ENCODE measurements around the gene SYT1.

- TF ChIP-seq, protein P1, sequence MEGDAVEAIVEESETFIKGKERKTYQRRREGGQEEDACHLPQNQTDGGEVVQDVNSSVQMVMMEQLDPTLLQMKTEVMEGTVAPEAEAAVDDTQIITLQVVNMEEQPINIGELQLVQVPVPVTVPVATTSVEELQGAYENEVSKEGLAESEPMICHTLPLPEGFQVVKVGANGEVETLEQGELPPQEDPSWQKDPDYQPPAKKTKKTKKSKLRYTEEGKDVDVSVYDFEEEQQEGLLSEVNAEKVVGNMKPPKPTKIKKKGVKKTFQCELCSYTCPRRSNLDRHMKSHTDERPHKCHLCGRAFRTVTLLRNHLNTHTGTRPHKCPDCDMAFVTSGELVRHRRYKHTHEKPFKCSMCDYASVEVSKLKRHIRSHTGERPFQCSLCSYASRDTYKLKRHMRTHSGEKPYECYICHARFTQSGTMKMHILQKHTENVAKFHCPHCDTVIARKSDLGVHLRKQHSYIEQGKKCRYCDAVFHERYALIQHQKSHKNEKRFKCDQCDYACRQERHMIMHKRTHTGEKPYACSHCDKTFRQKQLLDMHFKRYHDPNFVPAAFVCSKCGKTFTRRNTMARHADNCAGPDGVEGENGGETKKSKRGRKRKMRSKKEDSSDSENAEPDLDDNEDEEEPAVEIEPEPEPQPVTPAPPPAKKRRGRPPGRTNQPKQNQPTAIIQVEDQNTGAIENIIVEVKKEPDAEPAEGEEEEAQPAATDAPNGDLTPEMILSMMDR (IDR thresholded peaks at IDR 0.05; ENCODE audit: insufficient read depth, low read length, poor library complexity, severe bottlenecking), result no peak
- TF ChIP-seq EZH2phosphoT487 (conservative IDR thresholded peaks at IDR 0.05; ENCODE audit: low read length), result no peak
These were observed 444.5 kb downstream of the SYT1 start for GRCh38 chr12:79309039-79309438.
